GM23338 (cell line): Measurements from ENCODE around the gene TBC1D16. TPM values are rescaled to one million over a fixed set of nuclear protein-coding genes. Genes with fewer than 3 reads are reported as not detected.

Source experiments
- ATAC-seq: fragments of 200-7000 bp; cut with Tn5 transposase; 3 replicates; pipeline ENCODE4 v1.9.1; 2020
- DNase-seq: peaks from one replicate; pipeline ENCODE4 v3.0.0-alpha.2; 2015; ENCODE audit warnings: low spot score
- H2AFZ ChIP-seq: fragments of 200-600 bp; sonication (generic); 2 replicates; pipeline ENCODE4 v1.8.0; 2016; ENCODE audit warnings: antibody characterized with exemption, mild to moderate bottlenecking, moderate library complexity
- H3F3A ChIP-seq: fragments of 200-600 bp; sonication (generic); replicated peaks from 2 replicates; pipeline ENCODE4 v1.8.0; 2017; ENCODE audit warnings: antibody characterized with exemption, mixed run types, low read depth
- H3K27ac ChIP-seq: fragments of 200-600 bp; sonication (generic); 2 replicates; pipeline ENCODE4 v1.6.1; 2016; ENCODE audit warnings: low read depth
- H3K27me3 ChIP-seq: fragments of 200-600 bp; sonication (generic); 2 replicates; pipeline ENCODE4 v1.8.0; 2016; ENCODE audit warnings: mild to moderate bottlenecking, mixed run types, moderate library complexity; ENCODE audit not compliant: insufficient read depth
- H3K36me3 ChIP-seq: fragments of 200-600 bp; sonication (generic); 2 replicates; pipeline ENCODE4 v1.8.0; 2016; ENCODE audit warnings: mild to moderate bottlenecking; ENCODE audit not compliant: insufficient read depth
- H3K4me1 ChIP-seq: fragments of 200-600 bp; sonication (generic); 2 replicates; pipeline ENCODE4 v1.8.0; 2016; ENCODE audit warnings: mild to moderate bottlenecking, moderate library complexity; ENCODE audit not compliant: insufficient read depth
- H3K4me2 ChIP-seq: fragments of 200-600 bp; sonication (generic); 2 replicates; pipeline ENCODE4 v1.7.1; 2017; ENCODE audit warnings: mixed run types
- H3K4me3 ChIP-seq: fragments of 200-600 bp; sonication (generic); 2 replicates; pipeline ENCODE4 v1.6.1; 2016; ENCODE audit warnings: mixed run types
- H3K79me2 ChIP-seq: fragments of 200-600 bp; sonication (generic); replicated peaks from 2 replicates; pipeline ENCODE4 v1.8.0; 2017; ENCODE audit warnings: mild to moderate bottlenecking; ENCODE audit not compliant: insufficient read depth
- H3K9me2 ChIP-seq: fragments of 200-600 bp; sonication (generic); 2 replicates; pipeline ENCODE4 v1.8.0; 2017; ENCODE audit not compliant: insufficient read depth
- H4K20me1 ChIP-seq: fragments of 200-600 bp; sonication (generic); replicated peaks from 2 replicates; pipeline ENCODE4 v1.8.0; 2017; ENCODE audit warnings: mild to moderate bottlenecking; ENCODE audit not compliant: insufficient read depth
- H3K27ac Mint-ChIP-seq: 2 replicates; pipeline ENCODE4 v1.8.0; 2020; ENCODE audit warnings: inconsistent platforms, mild to moderate bottlenecking, moderate library complexity, mixed read lengths
- H3K27me3 Mint-ChIP-seq: 3 replicates; pipeline ENCODE4 v1.8.0; 2022; ENCODE audit warnings: low read depth, mild to moderate bottlenecking, moderate library complexity, mixed read lengths, inconsistent platforms; ENCODE audit not compliant: insufficient read depth, poor library complexity
- H3K36me3 Mint-ChIP-seq: 3 replicates; pipeline ENCODE4 v1.8.0; 2021; ENCODE audit warnings: low read depth, mild to moderate bottlenecking, inconsistent platforms, moderate library complexity, mixed read lengths
- H3K4me1 Mint-ChIP-seq: 3 replicates; pipeline ENCODE4 v1.8.0; 2020; ENCODE audit warnings: mild to moderate bottlenecking, inconsistent platforms, mixed read lengths
- H3K4me3 Mint-ChIP-seq: 3 replicates; pipeline ENCODE4 v1.8.0; 2021; ENCODE audit warnings: moderate library complexity, mild to moderate bottlenecking, inconsistent platforms, mixed read lengths
- H3K9me3 Mint-ChIP-seq: 3 replicates; pipeline ENCODE4 v1.8.0; 2020; ENCODE audit warnings: moderate library complexity, mild to moderate bottlenecking, inconsistent platforms, mixed read lengths
- CTCF ChIP-seq, 2 experiments: fragments of 200-600 bp in 1 of 2; sonication (generic) in 1 of 2; conservative IDR thresholded peaks; 2 replicates each; pipeline versions ENCODE4 v1.5.1 to v1.6.1; 2016 to 2017; ENCODE audit warnings: antibody characterized with exemption in 2 of 2, low read depth in 2 of 2, mild to moderate bottlenecking in 2 of 2, moderate library complexity in 1 of 2
- ETS1 ChIP-seq: IDR thresholded peaks from 2 replicates; pipeline ENCODE4 v1.6.1; 2016; ENCODE audit warnings: antibody characterized with exemption
- EZH2 ChIP-seq: fragments of 200-600 bp; sonication (generic); IDR thresholded peaks from one replicate; pipeline ENCODE4 v1.8.0; 2017; ENCODE audit warnings: antibody characterized with exemption, mild to moderate bottlenecking, low read depth; ENCODE audit not compliant: unreplicated experiment
- EZH2phosphoT487 ChIP-seq: fragments of 200-600 bp; sonication (generic); IDR thresholded peaks from one replicate; pipeline ENCODE4 v1.8.1; 2018; ENCODE audit warnings: antibody characterized with exemption; ENCODE audit not compliant: unreplicated experiment
- JUNB ChIP-seq: IDR thresholded peaks from one replicate; pipeline ENCODE4 v1.6.1; 2016; ENCODE audit warnings: antibody characterized with exemption; ENCODE audit not compliant: unreplicated experiment
- NANOG ChIP-seq: IDR thresholded peaks from 2 replicates; pipeline ENCODE4 v1.6.1; 2016; ENCODE audit warnings: antibody characterized with exemption, borderline replicate concordance
- POLR2AphosphoS5 ChIP-seq: IDR thresholded peaks from 2 replicates; pipeline ENCODE4 v1.6.1; 2016; ENCODE audit warnings: antibody characterized with exemption, low read depth
- STAT1 ChIP-seq: IDR thresholded peaks from one replicate; pipeline ENCODE4 v1.6.1; 2016; ENCODE audit warnings: antibody characterized with exemption; ENCODE audit not compliant: unreplicated experiment
- ZNF114 ChIP-seq: fragments of 250-450 bp; sonication (Bioruptor Pico); IDR thresholded peaks from 2 replicates; pipeline ENCODE4 v1.5.0; 2020; ENCODE audit warnings: mild to moderate bottlenecking, moderate library complexity
- ZNF331 ChIP-seq: fragments of 250-450 bp; sonication (Bioruptor Pico); IDR thresholded peaks from 2 replicates; pipeline ENCODE4 v1.5.0; 2020; ENCODE audit warnings: low read depth, mild to moderate bottlenecking, moderate library complexity
- ZNF462 ChIP-seq: fragments of 250-450 bp; sonication (Bioruptor Pico); IDR thresholded peaks from 2 replicates; pipeline ENCODE4 v1.5.0; 2020; ENCODE audit warnings: mild to moderate bottlenecking, moderate library complexity
- polyA plus RNA-seq: library from polyadenylated mRNA; unstranded; fragments of >200 nt; fragmentation: Nextera tagmentation; extraction: Ambion mirVana; gene quantifications from 2 replicates; pipeline ENCODE4 v1.2.1, GENCODE V29; 2016
- total RNA-seq: library from RNA; depleted of rRNA; stranded (reverse); fragments of >200 nt; shearing (Covaris generic); gene quantifications from 2 replicates; pipeline ENCODE4 v1.2.3, GENCODE V29; 2014

TBC1D16 gene
- total and polyA plus RNA-seq, 2 experiments from 2014 or later, result 16.7 to 104 TPM

- no peak overlapping the region for H3K27ac Mint-ChIP-seq
- Histone ChIP-seq H3K27ac (no peak overlapping the region), H3K4me1 (peaks cover 8% of the 10 kb centered on the region), H3K27me3 (no peaks in the 10 kb centered on the region), H2AFZ (no peak overlapping the region), H3K79me2 (peaks cover 25% of the 10 kb centered on the region), H3K4me2 (no peak overlapping the region), H3K9me2 (no peaks in the 10 kb centered on the region), H3K4me3 (no peak overlapping the region), H3F3A (peaks cover 5% of the 10 kb centered on the region; the same call in 1 of the 2 replicates), H4K20me1 (peaks cover 4% of the 10 kb centered on the region), H3K36me3 (peaks cover 4% of the 10 kb centered on the region; the same call in 1 of the 2 replicates)
- peaks cover 32% of the 10 kb centered on the region for H3K36me3 Mint-ChIP-seq
- H3K9me3 Mint-ChIP-seq, result no peaks in the 10 kb centered on the region
- TF ChIP-seq ZNF331 (CRISPR knock-in tag) (no peak), CTCF (conservative IDR thresholded peaks at IDR 0.05; ENCODE audit: low read depth in 2 of 2) (no peak), POLR2AphosphoS5 (no peak), ZNF462 (CRISPR knock-in tag) (no peak), STAT1 (no peak), EZH2 (no peak), EZH2phosphoT487 (no peak), ETS1 (no peak), ZNF114 (no peak), NANOG (no peak), JUNB (no peak)
- no peak for DNase-seq
- H3K4me1 Mint-ChIP-seq, result peaks cover 11% of the 10 kb centered on the region
- H3K4me3 Mint-ChIP-seq, result no peak overlapping the region
- ATAC-seq, result no peak
- H3K27me3 Mint-ChIP-seq, result peaks cover 9% of the 10 kb centered on the region
Observed at GRCh38 chr17:80003969-80004368, 31.7 kb downstream of the TBC1D16 start.
